SK-N-SH treated with all-trans-retinoic acid at 6 μM for 48 hours (cell line): ENCODE measurements around the gene GSDMA.
A peak's percentile ranks its signal among the peaks of the same experiment; 100 is the strongest.

Experiments used
- ATAC-seq: fragments of 200-7000 bp; cut with Tn5 transposase; 3 replicates; pipeline ENCODE4 v1.9.1; 2020; ENCODE audit warnings: mild to moderate bottlenecking, moderate library complexity
- ARNTL ChIP-seq: fragments of 450-650 bp; formaldehyde crosslinking; IDR thresholded peaks from 2 replicates; pipeline ENCODE4 v1.5.0; 2020; ENCODE audit warnings: low read depth, mild to moderate bottlenecking, moderate library complexity, borderline replicate concordance
- BACH2 ChIP-seq: fragments of 250-450 bp; sonication (Bioruptor Pico); IDR thresholded peaks from 2 replicates; pipeline ENCODE4 v1.9.0; 2021; ENCODE audit warnings: mild to moderate bottlenecking, borderline replicate concordance
- CREB5 ChIP-seq: fragments of 250-450 bp; sonication (Bioruptor Pico); IDR thresholded peaks from 2 replicates; pipeline ENCODE4 v1.5.1; 2020; ENCODE audit warnings: low read depth, mild to moderate bottlenecking, moderate library complexity
- CSDC2 ChIP-seq: fragments of 250-450 bp; sonication (Bioruptor Pico); IDR thresholded peaks from 2 replicates; pipeline ENCODE4 v1.5.0; 2020; ENCODE audit warnings: mild to moderate bottlenecking, moderate library complexity
- CSRNP3 ChIP-seq: fragments of 250-450 bp; sonication (Bioruptor Pico); IDR thresholded peaks from 2 replicates; pipeline ENCODE4 v1.5.1; 2021; ENCODE audit warnings: mild to moderate bottlenecking, moderate library complexity
- ESRRG ChIP-seq: fragments of 250-450 bp; sonication (Bioruptor Pico); IDR thresholded peaks from 2 replicates; pipeline ENCODE4 v1.6.1; 2021; ENCODE audit warnings: mild to moderate bottlenecking
- ISL1 ChIP-seq: fragments of 250-450 bp; sonication (Bioruptor Pico); IDR thresholded peaks from 2 replicates; pipeline ENCODE4 v2.1.2; 2022; ENCODE audit warnings: mild to moderate bottlenecking, moderate library complexity
- OSR1 ChIP-seq: fragments of 250-450 bp; sonication (Bioruptor Pico); IDR thresholded peaks from 2 replicates; pipeline ENCODE4 v1.8.0; 2022; ENCODE audit warnings: moderate library complexity, mild to moderate bottlenecking, inconsistent platforms
- POU6F1 ChIP-seq: fragments of 250-450 bp; sonication (Bioruptor Pico); IDR thresholded peaks from 2 replicates; pipeline ENCODE4 v1.8.0; 2021; ENCODE audit warnings: low read depth, mild to moderate bottlenecking, moderate library complexity, borderline replicate concordance
- PPARA ChIP-seq: fragments of 250-450 bp; sonication (Bioruptor Pico); IDR thresholded peaks from 2 replicates; pipeline ENCODE4 v1.5.0; 2020; ENCODE audit warnings: mild to moderate bottlenecking, borderline replicate concordance
- RARB ChIP-seq: fragments of 250-450 bp; sonication (Bioruptor Pico); IDR thresholded peaks from 2 replicates; pipeline ENCODE4 v1.8.0; 2021; ENCODE audit warnings: mild to moderate bottlenecking, moderate library complexity
- TCF4 ChIP-seq: fragments of 250-450 bp; sonication (Bioruptor Pico); IDR thresholded peaks from 2 replicates; pipeline ENCODE4 v1.8.0; 2021; ENCODE audit warnings: mild to moderate bottlenecking, moderate library complexity, borderline replicate concordance
- TOX ChIP-seq: fragments of 250-450 bp; sonication (Bioruptor Pico); IDR thresholded peaks from 2 replicates; pipeline ENCODE4 v1.8.0; 2021; ENCODE audit warnings: mild to moderate bottlenecking, moderate library complexity, borderline replicate concordance
- TSHZ2 ChIP-seq: fragments of 250-450 bp; sonication (Bioruptor Pico); IDR thresholded peaks from 2 replicates; pipeline ENCODE4 v1.5.0; 2020; ENCODE audit warnings: mild to moderate bottlenecking, moderate library complexity
- ZC3H10 ChIP-seq: fragments of 250-450 bp; sonication (Bioruptor Pico); IDR thresholded peaks from 2 replicates; pipeline ENCODE4 v1.5.1; 2021; ENCODE audit warnings: mild to moderate bottlenecking, moderate library complexity
- ZFP3 ChIP-seq: fragments of 250-450 bp; sonication (Bioruptor Pico); IDR thresholded peaks from 2 replicates; pipeline ENCODE4 v1.5.0; 2020; ENCODE audit warnings: mild to moderate bottlenecking, moderate library complexity
- ZFP30 ChIP-seq: fragments of 450-650 bp; formaldehyde crosslinking; IDR thresholded peaks from 2 replicates; pipeline ENCODE4 v1.5.0; 2022; ENCODE audit warnings: mild to moderate bottlenecking, moderate library complexity
- ZNF565 ChIP-seq: fragments of 450-650 bp; formaldehyde crosslinking; conservative IDR thresholded peaks from 2 replicates; pipeline ENCODE4 v1.5.0; 2020; ENCODE audit warnings: low read depth, mild to moderate bottlenecking, moderate library complexity
- ZNF70 ChIP-seq: fragments of 450-650 bp; formaldehyde crosslinking; IDR thresholded peaks from 2 replicates; pipeline ENCODE4 v1.5.0; 2020; ENCODE audit warnings: mild to moderate bottlenecking, moderate library complexity
- ZNF8 ChIP-seq: fragments of 450-650 bp; formaldehyde crosslinking; IDR thresholded peaks from 2 replicates; pipeline ENCODE4 v1.5.0; 2020; ENCODE audit warnings: mild to moderate bottlenecking, moderate library complexity
- TF ChIP-seq, protein P1 (sequence below): fragments of 250-450 bp; sonication (Bioruptor Pico); IDR thresholded peaks from 2 replicates; pipeline ENCODE4 v1.8.0; 2020; ENCODE audit warnings: mild to moderate bottlenecking, moderate library complexity, borderline replicate concordance

Gene GSDMA

DNA sequence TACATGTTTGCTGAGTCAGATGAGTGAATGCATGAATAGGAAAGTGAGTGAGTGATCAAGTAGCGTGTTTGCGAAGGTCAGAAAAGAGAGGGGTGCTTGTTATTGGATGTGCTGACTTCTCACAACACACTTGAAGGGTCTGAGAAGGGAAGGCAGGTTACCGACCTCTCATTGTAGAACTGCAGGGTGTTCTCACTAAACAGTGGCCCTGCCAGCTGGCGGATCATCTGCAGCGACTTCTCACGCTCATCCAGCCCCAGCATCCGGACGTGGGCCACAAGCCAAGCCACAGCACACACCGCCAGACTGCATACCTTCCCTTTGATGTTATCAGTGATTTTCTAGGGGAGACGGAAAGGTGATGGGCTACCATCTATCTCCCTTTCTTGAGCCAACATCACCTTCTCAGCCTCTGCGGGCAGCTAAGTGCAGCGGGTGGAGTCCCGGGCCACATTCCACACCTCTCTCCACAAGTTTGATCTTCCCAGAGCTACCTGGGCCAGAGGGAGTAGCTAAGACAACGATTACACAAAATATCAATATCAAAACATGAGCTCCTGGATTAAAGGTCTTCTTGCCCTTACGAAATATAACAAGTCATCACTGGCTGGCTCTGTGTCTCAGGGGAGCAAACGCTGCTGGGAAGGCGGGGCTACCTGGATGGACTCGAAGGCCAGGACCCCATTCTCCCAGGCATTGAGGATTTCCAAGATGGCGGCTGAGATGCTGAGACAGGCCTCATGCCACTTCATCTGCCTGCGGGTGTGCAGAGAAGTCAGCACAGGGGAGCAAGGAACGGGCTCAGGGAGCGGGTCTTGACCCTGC is 63.4 kb downstream of the GSDMA start (continued):
- TF ChIP-seq ISL1 (CRISPR knock-in tag) (no peak), ZNF565 (CRISPR knock-in tag) (no peak), CREB5 (CRISPR knock-in tag) (no peak), PPARA (CRISPR knock-in tag) (no peak), ESRRG (CRISPR knock-in tag) (no peak), BACH2 (CRISPR knock-in tag) (no peak)
- TF ChIP-seq, protein P1, sequence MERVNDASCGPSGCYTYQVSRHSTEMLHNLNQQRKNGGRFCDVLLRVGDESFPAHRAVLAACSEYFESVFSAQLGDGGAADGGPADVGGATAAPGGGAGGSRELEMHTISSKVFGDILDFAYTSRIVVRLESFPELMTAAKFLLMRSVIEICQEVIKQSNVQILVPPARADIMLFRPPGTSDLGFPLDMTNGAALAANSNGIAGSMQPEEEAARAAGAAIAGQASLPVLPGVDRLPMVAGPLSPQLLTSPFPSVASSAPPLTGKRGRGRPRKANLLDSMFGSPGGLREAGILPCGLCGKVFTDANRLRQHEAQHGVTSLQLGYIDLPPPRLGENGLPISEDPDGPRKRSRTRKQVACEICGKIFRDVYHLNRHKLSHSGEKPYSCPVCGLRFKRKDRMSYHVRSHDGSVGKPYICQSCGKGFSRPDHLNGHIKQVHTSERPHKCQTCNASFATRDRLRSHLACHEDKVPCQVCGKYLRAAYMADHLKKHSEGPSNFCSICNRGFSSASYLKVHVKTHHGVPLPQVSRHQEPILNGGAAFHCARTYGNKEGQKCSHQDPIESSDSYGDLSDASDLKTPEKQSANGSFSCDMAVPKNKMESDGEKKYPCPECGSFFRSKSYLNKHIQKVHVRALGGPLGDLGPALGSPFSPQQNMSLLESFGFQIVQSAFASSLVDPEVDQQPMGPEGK (CRISPR knock-in tag) = no peak

DNA sequence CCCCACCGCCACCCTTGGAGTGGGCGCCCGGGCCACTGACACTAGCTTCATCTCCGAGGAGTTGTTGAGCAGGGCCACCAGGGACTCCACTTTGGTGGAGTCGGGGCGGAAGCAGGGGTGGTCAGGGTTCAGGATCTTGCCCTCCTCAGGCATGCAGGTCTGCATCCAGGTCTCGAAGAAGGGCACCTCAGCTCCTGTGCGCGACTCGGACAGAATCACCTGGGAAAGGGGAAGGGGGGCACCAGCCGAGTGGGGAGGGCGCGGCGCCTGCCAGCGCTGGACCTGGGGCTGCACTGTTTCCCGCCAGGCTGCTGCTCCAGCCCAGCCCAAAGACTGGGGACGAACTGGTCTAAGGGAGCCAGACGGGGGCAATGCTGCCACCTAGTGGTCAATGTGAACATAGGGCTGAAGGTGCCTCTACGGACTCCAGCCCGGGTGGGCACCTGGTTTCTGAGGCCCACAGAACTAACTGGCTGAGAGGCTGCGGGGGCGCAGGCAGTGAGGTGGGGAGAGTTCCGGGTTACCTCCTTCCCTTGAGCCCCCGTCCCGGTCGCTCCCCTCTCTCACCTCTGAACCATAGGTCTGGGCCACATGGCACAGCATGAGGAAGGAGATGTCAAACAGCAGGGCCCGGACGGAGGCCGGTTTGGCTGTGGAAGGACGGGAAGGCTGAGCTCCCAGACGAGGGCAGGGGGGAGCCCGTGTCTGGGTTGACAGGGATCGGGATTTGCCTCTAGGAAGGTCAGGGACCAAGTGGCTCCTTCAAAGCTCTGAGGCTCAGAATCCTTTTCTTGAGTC is 64.2 kb downstream of the GSDMA start:
- no peak for TF ChIP-seq ARNTL (CRISPR knock-in tag)
- no peak for TF ChIP-seq ZFP30 (CRISPR knock-in tag)
- TF ChIP-seq ZNF8 (CRISPR knock-in tag) = no peak
- TF ChIP-seq, protein P1 (CRISPR knock-in tag) = no peak
- no peak for TF ChIP-seq ZNF565 (CRISPR knock-in tag)
- TF ChIP-seq CSDC2 (CRISPR knock-in tag) = no peak
- TF ChIP-seq BACH2 (CRISPR knock-in tag) = no peak
- no peak for TF ChIP-seq TCF4 (CRISPR knock-in tag)
- no peak for TF ChIP-seq ESRRG (CRISPR knock-in tag)
- no peak for TF ChIP-seq POU6F1
- no peak for TF ChIP-seq OSR1 (CRISPR knock-in tag)
- TF ChIP-seq ZC3H10 (CRISPR knock-in tag) = no peak
- TF ChIP-seq CSRNP3 (CRISPR knock-in tag) = no peak
- no peak for TF ChIP-seq ISL1 (CRISPR knock-in tag)
- TF ChIP-seq RARB = no peak
- TF ChIP-seq ZNF70 (CRISPR knock-in tag) = no peak
- TF ChIP-seq TOX (CRISPR knock-in tag) = no peak
- no peak for TF ChIP-seq ZFP3 (CRISPR knock-in tag)
- no peak for TF ChIP-seq TSHZ2 (CRISPR knock-in tag)
- no peak for TF ChIP-seq CREB5 (CRISPR knock-in tag)
- peak; percentile 99 for ATAC-seq
